Activated T-cell treated with anti-CD3 and anti-CD28 coated beads for 48 hours (primary cell): ENCODE measurements around the gene TMEM219.

Source experiments
- DNase-seq: peaks from one replicate; pipeline ENCODE4 v3.0.0-alpha.2; 2020; ENCODE audit warnings: low read depth

Gene TMEM219

GRCh38 chr16:29982560-29983419 lies 20.9 kb downstream of the TMEM219 start:
- no peak for DNase-seq

GRCh38 chr16:29983420-29984136 lies 21.7 kb downstream of the TMEM219 start:
- DNase-seq: no peak

- no peak for DNase-seq
Observed at GRCh38 chr16:29984137-29984763, 22.4 kb downstream of the TMEM219 start.

- DNase-seq: no peak
Observed at GRCh38 chr16:29984764-29985147, 22.9 kb downstream of the TMEM219 start.

GRCh38 chr16:29985271-29985811 lies 23.5 kb downstream of the TMEM219 start:
- DNase-seq: no peak

- no peak for DNase-seq
Observed at GRCh38 chr16:29986231-29986630, 24.4 kb downstream of the TMEM219 start.

- DNase-seq: no peak
Observed at GRCh38 chr16:29986931-29987330, 25.1 kb downstream of the TMEM219 start.

- no peak for DNase-seq
Observed at GRCh38 chr16:29987371-29988085, 25.6 kb downstream of the TMEM219 start.

GRCh38 chr16:29988346-29989075 lies 26.6 kb downstream of the TMEM219 start:
- DNase-seq: no peak

GRCh38 chr16:29989111-29989858 lies 27.4 kb downstream of the TMEM219 start:
- no peak for DNase-seq

GRCh38 chr16:29990034-29990433 lies 28.2 kb downstream of the TMEM219 start:
- no peak for DNase-seq

GRCh38 chr16:29990883-29991570 lies 29.1 kb downstream of the TMEM219 start:
- no peak for DNase-seq

- DNase-seq: no peak
Observed at GRCh38 chr16:29991571-29991904, 29.7 kb downstream of the TMEM219 start.

- DNase-seq: no peak
Observed at GRCh38 chr16:29992344-29992967, 30.6 kb downstream of the TMEM219 start.

- DNase-seq: no peak
Observed at GRCh38 chr16:29993191-29993902, 31.5 kb downstream of the TMEM219 start.

- no peak for DNase-seq
Observed at GRCh38 chr16:29993903-29994599, 32.2 kb downstream of the TMEM219 start.

- peak; percentile 73 for DNase-seq
Observed at GRCh38 chr16:29994600-29995323, 32.9 kb downstream of the TMEM219 start.
